OCI-LY7 (cell line): ENCODE results near the gene PDE2A.

Experiments used
- CTCF ChIP-seq: fragments of 200-600 bp; sonication (generic); conservative IDR thresholded peaks from 2 replicates; pipeline ENCODE4 v1.5.1; 2014; ENCODE audit warnings: mild to moderate bottlenecking, antibody characterized with exemption, low read length, moderate library complexity, mixed read lengths
- EZH2phosphoT487 ChIP-seq: fragments of 200-600 bp; sonication (generic); IDR thresholded peaks from 2 replicates; pipeline ENCODE4 v1.6.1; 2018; ENCODE audit warnings: low read depth, borderline replicate concordance, mild to moderate bottlenecking, mixed run types, antibody characterized with exemption, low read length, moderate library complexity, mixed read lengths

- TF ChIP-seq CTCF = no peak
- TF ChIP-seq EZH2phosphoT487 = no peak
Measured at GRCh38 chr11:72581067-72581466, 93.2 kb downstream of the PDE2A start.
